Frontal cortex (tissue), 4 donors: ENCODE data around the gene USE1. TPM values are rescaled to one million over a fixed set of nuclear protein-coding genes. Genes with fewer than 3 reads are reported as not detected.

ENCODE experiments used
- DNase-seq, 2 donors: peaks; one replicate each; pipeline ENCODE4 v3.0.0; 2012; ENCODE audit warnings: low spot score in 2 of 2
- FAIRE-seq: peaks from 2 replicates; lab custom pipeline; 2012; peaks lifted over from hg19 to GRCh38; lab: Jason Lieb, UNC
- total RNA-seq: library from RNA; depleted of rRNA; stranded (reverse); fragments of >200 nt; gene quantifications from one replicate; pipeline ENCODE4 v1.2.3, GENCODE V29; 2014
- donor health status: control.
- donor health status: control.
- donor health status: control.

The USE1 gene
- total RNA-seq, 1 donor from 2014 or later, result 15.1 TPM

- no peak for FAIRE-seq
- DNase-seq, result no peak
These were observed 17.1 kb downstream of the USE1 start for GRCh38 chr19:17232258-17232657.

GRCh38 chr19:17234911-17235299, 19.7 kb downstream of the USE1 start:
- no peak for FAIRE-seq
- peak in 1 of 2 donors; percentile 62 for DNase-seq

GRCh38 chr19:17235300-17235970, 20.3 kb downstream of the USE1 start:
- DNase-seq (peak; percentile 77 to 80), FAIRE-seq (no peak)

- FAIRE-seq (no peak), DNase-seq (no peak)
These were observed 21.0 kb downstream of the USE1 start for GRCh38 chr19:17235971-17236777.

GRCh38 chr19:17236811-17237543, 21.8 kb downstream of the USE1 start:
- DNase-seq (no peak), FAIRE-seq (no peak)

- DNase-seq, result no peak
- FAIRE-seq, result no peak
These were observed 22.9 kb downstream of the USE1 start for GRCh38 chr19:17237747-17238706.

GRCh38 chr19:17240062-17240752, 25.1 kb downstream of the USE1 start:
- DNase-seq (no peak), FAIRE-seq (no peak)

- no peak for DNase-seq
- no peak for FAIRE-seq
These were observed 25.8 kb downstream of the USE1 start for GRCh38 chr19:17240826-17241399.

GRCh38 chr19:17242431-17243208, 27.5 kb downstream of the USE1 start:
- DNase-seq, result no peak
- no peak for FAIRE-seq

- FAIRE-seq, result no peak
- DNase-seq, result no peak
These were observed 28.2 kb downstream of the USE1 start for GRCh38 chr19:17243211-17243829.

- FAIRE-seq (no peak), DNase-seq (no peak)
These were observed 28.9 kb downstream of the USE1 start for GRCh38 chr19:17243830-17244617.

GRCh38 chr19:17244618-17245534, 29.7 kb downstream of the USE1 start:
- DNase-seq, result peak in 1 of 2 donors; percentile 72
- no peak for FAIRE-seq

GRCh38 chr19:17245535-17245984, 30.4 kb downstream of the USE1 start, which contains the start of gene NR2F6:
Gene NR2F6 (minus strand): TSS chr19:17245919. CDS start chr19:17245220, 699 bp downstream.
- no peak for DNase-seq
- no peak for FAIRE-seq

- DNase-seq, result no peak
- no peak for FAIRE-seq
These were observed 31.7 kb downstream of the USE1 start for GRCh38 chr19:17246681-17247425.
